LNCAP (cell line): ENCODE results near the gene STAP2.

Experiments
- TF ChIP-seq, protein P1 (sequence below): fragments of 450-650 bp; IDR thresholded peaks from 2 replicates; pipeline ENCODE4 v1.5.1; 2017; ENCODE audit warnings: mild to moderate bottlenecking

STAP2 gene

DNA sequence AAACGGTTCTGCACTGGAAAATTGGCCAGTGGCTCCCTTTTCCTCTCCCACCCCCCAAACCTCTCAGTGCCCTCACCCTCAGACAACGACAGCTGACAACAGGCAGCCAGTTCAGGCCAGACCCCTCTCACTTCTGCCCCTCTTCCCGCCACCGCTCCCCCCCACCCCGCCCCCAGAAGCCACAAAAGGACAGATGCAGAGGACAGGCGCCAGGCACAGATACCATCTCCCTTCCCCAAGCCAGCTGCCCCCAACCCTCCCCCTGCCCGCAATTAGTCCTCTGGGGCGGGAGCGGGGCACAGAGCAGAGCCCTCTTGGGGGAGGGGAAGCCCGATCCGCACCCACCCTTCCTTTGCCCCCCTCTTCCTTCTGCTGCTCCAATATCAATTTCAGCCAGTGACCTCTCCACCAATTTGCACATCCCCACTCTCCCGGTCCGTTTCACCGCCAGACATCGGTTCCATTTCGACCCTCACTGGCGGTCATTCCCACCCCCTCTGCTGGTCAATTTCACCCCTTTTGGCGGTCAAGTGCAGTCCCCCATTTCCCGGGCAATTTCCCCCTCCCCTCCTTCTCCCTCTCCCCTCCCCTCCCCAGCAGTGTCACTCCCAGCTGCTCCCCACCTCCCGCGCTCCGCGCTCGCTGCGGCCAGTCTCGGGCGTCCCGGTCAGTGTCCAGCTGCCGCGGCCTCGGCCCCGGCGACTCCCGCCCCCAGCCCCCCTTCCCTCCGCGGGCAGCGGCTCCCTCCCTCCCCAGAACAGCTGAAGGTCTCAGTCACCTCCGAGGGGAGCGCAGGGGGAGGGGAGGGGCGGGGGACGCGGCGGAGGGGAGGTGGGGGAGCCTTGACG, 60.0 kb downstream of the STAP2 start, which contains the start of gene SHD:
Gene SHD (plus strand): TSS at position 848 of the 848 bp plus-strand sequence. CDS start 798 bp downstream, outside the sequence.
- TF ChIP-seq, protein P1, sequence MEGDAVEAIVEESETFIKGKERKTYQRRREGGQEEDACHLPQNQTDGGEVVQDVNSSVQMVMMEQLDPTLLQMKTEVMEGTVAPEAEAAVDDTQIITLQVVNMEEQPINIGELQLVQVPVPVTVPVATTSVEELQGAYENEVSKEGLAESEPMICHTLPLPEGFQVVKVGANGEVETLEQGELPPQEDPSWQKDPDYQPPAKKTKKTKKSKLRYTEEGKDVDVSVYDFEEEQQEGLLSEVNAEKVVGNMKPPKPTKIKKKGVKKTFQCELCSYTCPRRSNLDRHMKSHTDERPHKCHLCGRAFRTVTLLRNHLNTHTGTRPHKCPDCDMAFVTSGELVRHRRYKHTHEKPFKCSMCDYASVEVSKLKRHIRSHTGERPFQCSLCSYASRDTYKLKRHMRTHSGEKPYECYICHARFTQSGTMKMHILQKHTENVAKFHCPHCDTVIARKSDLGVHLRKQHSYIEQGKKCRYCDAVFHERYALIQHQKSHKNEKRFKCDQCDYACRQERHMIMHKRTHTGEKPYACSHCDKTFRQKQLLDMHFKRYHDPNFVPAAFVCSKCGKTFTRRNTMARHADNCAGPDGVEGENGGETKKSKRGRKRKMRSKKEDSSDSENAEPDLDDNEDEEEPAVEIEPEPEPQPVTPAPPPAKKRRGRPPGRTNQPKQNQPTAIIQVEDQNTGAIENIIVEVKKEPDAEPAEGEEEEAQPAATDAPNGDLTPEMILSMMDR = no peak

DNA sequence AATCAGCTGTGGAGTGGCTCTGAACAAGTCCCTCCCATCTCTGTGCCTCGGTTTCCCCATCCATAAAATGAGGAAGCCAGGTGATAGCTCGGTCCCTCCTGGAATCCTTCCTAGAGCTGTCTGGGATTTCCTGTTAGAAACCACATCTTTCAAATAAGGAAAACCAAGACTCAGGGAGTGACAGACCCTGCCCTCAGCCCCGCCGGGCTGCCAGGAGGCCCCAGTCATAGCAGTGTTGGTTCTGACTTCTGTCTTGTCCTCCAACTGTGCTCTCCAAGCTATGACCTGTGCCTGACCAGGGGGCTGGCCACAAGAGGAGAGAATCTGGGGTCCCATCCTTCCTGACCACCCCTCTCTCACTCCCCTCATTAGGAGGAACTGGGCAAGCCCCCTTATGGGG, 60.6 kb downstream of the STAP2 start:
- TF ChIP-seq, protein P1 = no peak

DNA sequence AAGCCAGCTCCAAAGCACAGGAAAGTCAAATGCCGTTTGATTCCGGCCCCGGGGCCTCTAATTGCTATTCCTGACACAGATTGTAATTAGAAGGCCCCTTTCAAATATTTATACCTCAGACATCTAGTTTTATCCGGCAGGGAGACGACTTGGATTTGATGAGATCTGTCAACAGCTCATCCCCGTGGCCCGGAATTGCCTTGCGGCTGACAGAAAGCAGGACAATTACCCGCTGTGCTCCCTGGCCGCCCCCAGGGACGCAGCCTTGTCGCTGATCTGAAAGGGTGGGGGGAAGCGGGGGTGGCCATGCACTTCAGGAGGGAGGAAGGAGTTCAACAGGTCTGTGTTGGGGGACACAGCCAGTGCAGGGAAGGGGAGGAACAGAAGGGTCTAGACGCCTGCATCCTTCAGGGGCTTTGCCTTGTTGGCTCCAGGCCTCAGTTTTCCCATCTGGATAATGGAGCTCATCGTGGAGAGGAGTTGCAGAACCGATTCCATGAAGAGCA, 61.4 kb downstream of the STAP2 start:
- TF ChIP-seq, protein P1 = no peak
